ENCODE results near the gene FUT6. TPM values are rescaled to one million over a fixed set of nuclear protein-coding genes. Genes with fewer than 3 reads are reported as not detected.

Gene FUT6
- total RNA-seq, 1 experiment from 2014 or later = not detected

DNA sequence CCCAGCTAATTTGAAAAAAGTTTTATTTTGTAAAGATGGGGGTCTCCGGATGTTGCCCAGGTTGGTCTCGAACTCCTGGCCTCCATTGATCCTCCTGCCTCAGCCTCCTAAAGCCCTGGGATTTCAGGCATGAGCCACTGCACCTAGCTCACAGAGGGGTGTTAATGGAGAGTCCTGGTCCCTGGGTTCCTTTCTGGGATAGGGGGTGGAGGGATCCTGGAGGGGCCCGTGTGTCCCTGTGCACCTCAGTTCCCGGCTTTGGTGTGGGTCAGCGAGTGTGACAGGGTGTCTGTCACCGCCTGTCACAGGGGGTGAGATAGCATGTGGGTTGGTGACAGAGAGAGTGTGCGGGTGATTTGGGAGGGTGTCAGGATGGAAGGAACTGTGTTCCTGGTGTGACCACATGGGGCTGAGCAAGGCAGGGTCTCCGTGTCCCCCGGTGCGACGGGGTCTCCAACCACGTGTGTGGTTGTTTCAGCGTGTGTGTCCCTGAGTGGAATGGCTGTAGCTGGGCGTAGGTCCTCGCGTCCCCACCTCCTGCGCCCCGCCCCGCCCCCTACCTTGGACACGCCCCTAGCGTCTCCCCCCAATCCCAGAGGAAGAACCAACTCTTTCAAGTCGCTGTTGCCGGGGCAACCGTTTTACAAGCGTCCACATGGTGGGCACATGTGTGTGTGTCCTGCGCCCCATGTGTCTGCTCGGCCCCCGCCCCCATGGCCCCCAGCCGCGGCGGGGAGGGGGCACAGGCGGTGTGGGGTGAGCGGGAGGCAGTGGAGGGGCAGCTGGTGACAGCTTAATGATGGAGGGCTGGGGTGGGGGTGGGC, 37.5 kb downstream of the FUT6 start:
- POLR2A ChIA-PET = no interaction called here
- CTCF ChIA-PET = interaction anchor here (0.6 to 1.0 kb wide), 3 partner anchors 11 to 101 kb away, joined by 3 read pairs; partner anchors contain the start of gene NDUFA11
- H3K36me3 Mint-ChIP-seq (ENCODE audit: insufficient read depth, unreplicated experiment) = peaks cover 4% of the 10 kb centered on the region
- no peaks in the 10 kb centered on the region for H3K9me3 Mint-ChIP-seq (ENCODE audit: unreplicated experiment)
- BruUV-seq (replicated peaks) = no TSS peak
- H3K27me3 Mint-ChIP-seq (ENCODE audit: insufficient read depth, unreplicated experiment) = no peaks in the 10 kb centered on the region
- no peak for DNase-seq (ENCODE audit: unreplicated experiment)
- H3K4me3 Mint-ChIP-seq (ENCODE audit: unreplicated experiment) = no peak overlapping the region
- H3K4me1 Mint-ChIP-seq (ENCODE audit: insufficient read depth, unreplicated experiment) = no peaks in the 10 kb centered on the region
- no peak for TF ChIP-seq CTCF (IDR thresholded peaks at IDR 0.05; ENCODE audit: unreplicated experiment)
- intact Hi-C loops (cut with micrococcal nuclease) = loop anchor here (10.0 kb wide), 1 partner anchor 183 kb away; no protein-coding TSS in a partner anchor
- no peak overlapping the region for H3K27ac Mint-ChIP-seq (ENCODE audit: low read depth, unreplicated experiment)

DNA sequence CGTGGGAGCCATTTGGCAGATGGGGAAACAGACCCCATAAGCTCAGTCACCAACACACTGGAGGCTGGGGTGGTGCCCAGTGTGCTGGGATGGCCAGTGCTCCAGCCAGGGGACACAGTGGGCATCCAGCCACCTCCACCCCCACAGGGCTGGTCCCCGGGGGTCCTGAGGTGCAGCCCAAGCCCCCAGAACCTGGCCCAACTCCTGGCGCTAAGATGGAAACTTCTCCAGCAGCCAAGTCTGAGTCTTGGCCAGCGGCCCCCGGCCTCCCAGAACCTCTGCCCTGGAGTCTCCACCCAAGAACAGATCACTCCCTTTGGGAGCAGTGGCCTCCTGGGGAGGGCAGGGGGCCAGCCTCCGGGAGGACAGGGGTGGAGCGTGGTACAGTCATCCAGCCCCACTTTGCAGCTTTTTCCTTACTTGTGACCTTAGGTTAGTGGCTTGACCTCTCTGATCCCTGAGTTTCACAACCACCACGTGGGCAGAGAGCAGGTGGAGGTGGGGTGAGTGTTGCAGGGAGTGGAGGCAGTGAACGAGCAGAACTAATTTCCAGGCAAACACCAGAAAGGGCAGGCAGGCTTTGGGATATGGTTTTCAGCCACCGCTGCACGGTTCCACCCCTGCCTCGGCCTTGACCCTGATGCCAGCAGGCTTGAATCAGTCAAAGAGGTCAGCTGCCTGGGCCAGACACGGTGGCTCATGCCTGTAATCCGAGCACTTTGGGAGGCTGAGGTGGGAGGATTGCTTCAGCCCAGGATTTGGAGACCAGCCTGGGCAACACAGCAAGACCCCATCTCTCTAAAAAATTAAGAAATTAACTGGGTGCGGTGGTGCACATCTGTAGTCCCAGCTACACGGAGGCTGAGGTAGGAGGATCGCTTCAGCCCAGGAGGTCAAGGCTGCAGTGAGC, 38.9 kb downstream of the FUT6 start:
- POLR2A ChIA-PET = no interaction called here
- CTCF ChIA-PET = no interaction called here
- H3K27me3 Mint-ChIP-seq (ENCODE audit: insufficient read depth, unreplicated experiment) = no peaks in the 10 kb centered on the region
- TF ChIP-seq CTCF (IDR thresholded peaks at IDR 0.05; ENCODE audit: unreplicated experiment) = no peak
- no peak overlapping the region for H3K4me3 Mint-ChIP-seq (ENCODE audit: unreplicated experiment)
- no TSS peak for BruUV-seq (replicated peaks)
- intact Hi-C loops (cut with micrococcal nuclease) = loop anchor here (10.0 kb wide), 1 partner anchor 184 kb away; no protein-coding TSS in a partner anchor
- no peak for DNase-seq (ENCODE audit: unreplicated experiment)
- H3K27ac Mint-ChIP-seq (ENCODE audit: low read depth, unreplicated experiment) = no peak overlapping the region
- no peaks in the 10 kb centered on the region for H3K4me1 Mint-ChIP-seq (ENCODE audit: insufficient read depth, unreplicated experiment)
- no peaks in the 10 kb centered on the region for H3K36me3 Mint-ChIP-seq (ENCODE audit: insufficient read depth, unreplicated experiment)
- H3K9me3 Mint-ChIP-seq (ENCODE audit: unreplicated experiment) = no peaks in the 10 kb centered on the region

DNA sequence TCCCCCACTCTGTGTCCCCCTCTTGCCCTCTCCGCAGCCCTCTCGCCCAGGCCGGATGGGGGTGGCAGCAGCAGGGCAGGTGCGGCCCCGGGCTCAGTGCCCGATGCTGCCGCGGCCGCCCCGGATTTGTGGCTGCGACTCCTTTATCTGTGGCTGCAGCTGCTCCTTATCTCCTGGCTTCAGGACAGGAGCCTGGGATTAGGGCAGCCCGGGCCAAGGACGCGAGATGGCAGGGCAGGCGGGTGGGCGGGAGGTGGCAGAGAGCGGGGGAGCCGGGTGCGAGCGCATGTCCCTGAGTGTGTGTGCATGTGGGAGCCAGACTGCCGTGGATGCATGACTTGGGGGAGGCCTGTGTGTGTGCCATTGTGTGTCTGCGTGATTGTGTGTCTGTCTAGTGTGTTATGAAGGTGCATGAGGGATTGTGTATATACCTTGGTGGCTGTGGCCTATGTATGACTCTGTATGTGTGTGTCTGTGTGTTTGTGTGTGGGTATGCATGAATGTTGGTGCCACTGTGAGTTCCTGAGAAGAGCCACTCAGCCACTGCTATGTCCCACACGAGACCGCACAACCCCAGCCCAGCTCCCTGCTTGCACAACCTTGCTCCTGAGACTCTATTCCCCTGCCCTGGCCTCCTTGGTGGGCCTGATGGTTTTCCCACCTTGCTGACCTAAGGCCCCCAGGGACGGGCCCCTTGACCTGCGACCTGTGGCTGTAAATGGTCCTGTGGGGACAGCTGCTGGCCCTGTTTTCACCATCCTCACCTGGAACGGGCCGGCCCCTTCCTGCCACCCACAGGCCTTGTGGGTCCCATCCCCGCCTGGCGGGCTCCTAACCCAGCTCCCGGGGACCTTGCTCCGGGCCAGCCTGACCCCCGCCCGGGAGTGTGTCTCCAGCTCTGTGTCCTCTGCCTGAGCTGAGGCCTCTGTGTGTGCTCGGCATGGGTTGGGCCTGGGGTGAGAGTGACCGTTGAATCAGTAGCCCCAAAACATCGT, 40.0 kb downstream of the FUT6 start:
- Mint-ChIP-seq H3K4me1 (ENCODE audit: insufficient read depth, unreplicated experiment) (no peaks in the 10 kb centered on the region), H3K9me3 (ENCODE audit: unreplicated experiment) (no peaks in the 10 kb centered on the region), H3K27me3 (ENCODE audit: insufficient read depth, unreplicated experiment) (no peaks in the 10 kb centered on the region), H3K36me3 (ENCODE audit: insufficient read depth, unreplicated experiment) (no peaks in the 10 kb centered on the region), H3K27ac (ENCODE audit: low read depth, unreplicated experiment) (no peak overlapping the region), H3K4me3 (ENCODE audit: unreplicated experiment) (no peak overlapping the region)
- CTCF ChIA-PET = no interaction called here
- no TSS peak for BruUV-seq (replicated peaks)
- POLR2A ChIA-PET = no interaction called here
- no peak for DNase-seq (ENCODE audit: unreplicated experiment)
- intact Hi-C loops (cut with micrococcal nuclease) = loop anchor here (10.0 kb wide), 2 partner anchors 105 to 185 kb away; partner anchors contain the start of gene RPL36
- TF ChIP-seq CTCF (IDR thresholded peaks at IDR 0.05; ENCODE audit: unreplicated experiment) = no peak

Measured in MCF 10A (cell line).